Measurements from ENCODE around the gene JARID2. TPM values are rescaled to one million over a fixed set of nuclear protein-coding genes. Genes with fewer than 3 reads are reported as not detected.

Gene JARID2
- total and polyA plus RNA-seq, 2 of the 8 experiments (the other 6 are each of a cell fraction or from before 2014, with no cell fraction given) = 60.1 to 239 TPM

GRCh38 chr6:15250187-15251168 lies 4.6 kb downstream of the JARID2 start (continued):
- TF ChIP-seq CHD7 (IDR thresholded peaks at IDR 0.05; ENCODE audit: insufficient replicate concordance, low read length) (no peak), EGR1 (IDR thresholded peaks at IDR 0.05; ENCODE audit: borderline replicate concordance, low read depth, low read length) (no peak), SP4 (IDR thresholded peaks at IDR 0.05; ENCODE audit: low read length) (no peak), USF2 (IDR thresholded peaks at IDR 0.05; ENCODE audit: low read length) (no peak)
